Activated CD8-positive, alpha-beta memory T cell treated with anti-CD3 and anti-CD28 coated beads for 1 hour (primary cell): ENCODE measurements around the gene COL20A1.

Source experiments
- DNase-seq, 2 donors: peaks; one replicate each; pipeline ENCODE4 v3.0.0-alpha.2; 2020; ENCODE audit warnings: low read depth in 1 of 2; ENCODE audit errors: extremely low read depth in 1 of 2

COL20A1 gene

DNA sequence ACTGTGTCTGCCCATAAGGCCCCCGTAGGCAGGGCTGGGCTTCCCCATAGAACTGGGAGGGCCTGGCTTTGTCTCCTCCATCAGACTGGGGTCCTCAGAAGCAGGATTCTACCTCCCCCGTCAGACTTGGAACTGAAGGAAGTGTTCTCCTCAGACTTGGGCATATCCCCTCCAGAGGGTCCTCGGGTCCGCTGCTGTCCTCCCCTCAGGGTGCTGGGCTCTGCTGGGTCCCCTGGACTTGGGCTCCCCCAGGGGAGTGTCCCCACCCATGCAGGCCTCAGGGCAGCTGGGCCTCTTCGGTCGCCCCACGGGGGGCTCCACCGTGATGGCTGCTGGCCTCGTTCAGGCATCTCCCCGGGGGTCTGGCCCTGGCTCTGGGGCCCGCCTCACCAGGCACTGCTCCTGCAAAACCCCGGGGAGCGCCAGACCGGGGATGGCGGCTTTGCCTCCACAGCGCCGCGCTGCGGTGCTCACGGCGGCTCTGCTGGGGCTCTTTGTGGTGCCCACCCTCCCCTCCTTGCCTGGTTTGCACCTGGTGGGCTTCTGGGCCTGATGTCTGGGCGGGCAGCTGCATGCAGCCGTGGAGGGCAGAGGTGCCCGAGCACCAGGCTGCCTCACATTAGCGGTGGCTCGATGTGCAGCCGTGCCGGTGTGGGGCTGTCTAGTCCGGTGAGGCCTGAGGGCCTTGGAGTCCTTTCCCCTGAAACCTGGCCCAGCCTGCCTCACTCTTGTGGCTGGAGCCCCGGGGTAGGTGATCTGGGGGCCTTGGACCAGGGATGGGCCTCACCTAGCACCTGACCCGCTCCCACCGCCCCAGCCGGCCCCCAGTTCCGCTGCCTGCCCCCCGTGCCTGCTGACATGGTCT lies 13.9 kb downstream of the COL20A1 start:
- no peak for DNase-seq

DNA sequence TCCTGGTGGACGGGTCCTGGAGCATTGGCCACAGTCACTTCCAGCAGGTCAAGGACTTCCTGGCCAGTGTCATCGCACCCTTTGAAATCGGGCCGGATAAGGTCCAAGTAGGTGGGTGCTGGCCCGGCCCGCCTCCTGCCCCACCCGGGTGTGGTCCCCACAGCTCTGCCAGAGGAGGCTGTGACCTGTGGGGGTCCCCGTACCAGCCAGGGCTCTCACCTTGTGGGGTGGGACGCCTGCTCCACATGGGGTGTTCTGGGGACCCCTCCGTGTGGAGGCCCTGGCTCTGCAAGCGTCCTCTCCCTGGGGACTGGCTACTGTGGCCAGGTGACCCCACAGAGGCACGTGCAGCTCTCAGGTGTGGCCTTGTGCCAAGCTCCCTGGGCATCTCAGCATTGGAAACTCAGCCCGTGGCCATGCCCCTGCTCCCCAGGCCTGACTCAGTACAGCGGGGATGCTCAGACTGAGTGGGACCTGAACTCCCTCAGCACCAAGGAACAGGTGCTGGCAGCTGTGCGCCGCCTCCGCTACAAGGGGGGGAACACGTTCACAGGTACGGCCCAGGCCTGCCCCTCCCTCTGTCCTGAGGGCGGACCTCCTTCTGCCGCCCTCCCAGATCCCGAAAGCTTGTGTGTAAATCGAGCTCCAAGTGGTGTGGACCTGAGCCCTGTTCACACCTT lies 14.7 kb downstream of the COL20A1 start:
- DNase-seq: no peak

DNA sequence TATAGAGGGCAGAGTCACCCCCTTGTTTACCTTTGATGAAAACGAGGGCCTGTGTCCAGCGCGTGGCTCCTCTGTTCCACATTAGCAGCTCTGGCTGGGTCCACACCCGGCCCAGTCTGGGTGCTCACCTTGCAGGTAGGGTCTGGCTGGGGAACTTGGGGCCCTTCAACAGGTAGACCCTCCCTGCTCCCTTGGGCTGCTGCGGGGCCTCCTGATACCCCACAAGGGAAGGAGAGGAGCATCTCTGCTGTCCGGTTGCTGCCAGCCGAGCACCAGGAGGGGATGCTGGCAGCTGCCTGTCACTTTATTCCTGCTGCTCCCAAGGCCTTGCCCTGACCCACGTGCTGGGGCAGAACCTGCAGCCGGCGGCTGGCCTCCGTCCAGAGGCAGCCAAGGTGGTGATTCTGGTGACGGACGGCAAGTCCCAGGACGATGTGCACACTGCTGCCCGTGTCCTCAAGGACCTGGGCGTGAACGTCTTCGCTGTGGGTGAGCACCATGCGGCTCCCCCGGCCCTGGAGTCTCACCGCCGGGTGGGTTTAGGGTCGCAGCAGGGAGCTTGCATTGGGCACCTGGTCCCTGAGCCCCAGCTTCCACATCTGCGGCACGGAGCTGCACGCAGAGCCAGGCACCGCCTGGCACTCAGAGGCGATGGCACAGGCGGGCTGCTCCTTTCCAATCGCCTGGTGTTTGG lies 15.4 kb downstream of the COL20A1 start:
- DNase-seq: no peak

DNA sequence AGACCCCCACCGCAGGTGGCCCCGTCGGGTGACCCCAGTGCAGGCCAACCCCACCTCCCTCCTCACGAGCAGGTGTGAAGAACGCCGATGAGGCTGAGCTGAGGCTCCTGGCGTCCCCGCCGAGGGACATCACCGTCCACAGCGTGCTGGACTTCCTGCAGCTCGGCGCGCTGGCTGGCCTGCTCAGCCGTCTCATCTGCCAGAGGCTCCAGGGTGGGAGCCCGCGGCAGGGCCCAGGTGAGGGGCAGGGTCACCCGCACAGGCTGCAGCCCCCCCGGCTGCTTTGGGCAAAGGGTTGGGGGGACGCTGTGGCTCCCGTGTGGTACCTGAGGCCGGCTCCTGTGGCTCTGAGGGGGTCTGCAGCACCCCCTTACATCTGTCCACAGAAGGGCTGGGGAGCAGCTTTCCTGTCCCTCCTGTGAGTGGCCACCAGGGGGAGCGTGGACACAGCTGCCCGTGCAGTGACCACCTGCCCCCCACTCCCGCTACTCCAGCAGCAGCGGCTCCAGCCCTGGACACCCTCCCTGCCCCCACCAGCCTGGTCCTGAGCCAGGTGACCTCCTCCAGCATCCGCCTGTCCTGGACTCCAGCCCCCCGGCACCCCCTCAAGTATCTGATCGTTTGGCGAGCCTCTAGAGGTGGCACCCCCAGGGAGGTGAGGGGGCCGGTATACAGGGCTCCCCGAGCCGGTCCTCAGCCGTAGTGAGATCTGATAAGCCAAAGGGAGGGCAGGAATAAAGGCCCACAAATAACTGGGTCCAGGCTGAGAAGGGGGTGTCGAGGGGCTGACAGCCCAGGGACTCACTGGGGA lies 16.5 kb downstream of the COL20A1 start:
- DNase-seq: no peak

DNA sequence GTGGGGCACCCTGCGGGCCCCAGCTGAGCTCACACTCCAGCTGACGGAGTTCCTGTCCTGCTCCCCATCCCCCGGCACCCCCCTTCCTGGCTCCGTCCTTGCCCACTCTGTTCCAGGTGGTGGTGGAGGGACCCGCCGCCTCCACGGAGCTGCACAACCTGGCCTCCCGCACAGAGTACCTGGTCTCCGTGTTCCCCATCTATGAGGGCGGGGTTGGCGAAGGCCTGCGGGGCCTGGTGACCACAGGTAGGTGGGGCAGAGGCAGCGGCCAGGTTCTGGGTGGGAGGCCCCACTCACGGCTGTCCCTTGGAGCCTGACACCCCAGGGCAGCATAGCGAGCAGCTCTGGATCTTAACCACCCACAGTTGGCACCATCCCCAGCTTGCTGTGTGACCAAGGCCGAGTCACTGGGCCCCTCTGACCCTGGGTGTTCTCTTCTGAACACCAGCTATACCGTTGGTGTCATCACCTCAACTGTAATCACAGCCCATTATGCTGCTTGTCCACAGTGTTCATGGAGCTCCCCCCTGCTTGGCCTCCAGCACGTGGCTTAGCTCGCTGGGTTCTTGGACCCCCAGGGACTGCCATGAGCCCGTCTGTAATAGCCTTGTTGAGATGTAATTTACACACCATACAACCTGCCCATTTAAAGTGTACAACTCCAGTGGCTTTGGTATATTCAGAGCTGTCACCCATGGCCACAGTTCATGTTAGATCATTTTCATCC lies 17.4 kb downstream of the COL20A1 start:
- no peak for DNase-seq

DNA sequence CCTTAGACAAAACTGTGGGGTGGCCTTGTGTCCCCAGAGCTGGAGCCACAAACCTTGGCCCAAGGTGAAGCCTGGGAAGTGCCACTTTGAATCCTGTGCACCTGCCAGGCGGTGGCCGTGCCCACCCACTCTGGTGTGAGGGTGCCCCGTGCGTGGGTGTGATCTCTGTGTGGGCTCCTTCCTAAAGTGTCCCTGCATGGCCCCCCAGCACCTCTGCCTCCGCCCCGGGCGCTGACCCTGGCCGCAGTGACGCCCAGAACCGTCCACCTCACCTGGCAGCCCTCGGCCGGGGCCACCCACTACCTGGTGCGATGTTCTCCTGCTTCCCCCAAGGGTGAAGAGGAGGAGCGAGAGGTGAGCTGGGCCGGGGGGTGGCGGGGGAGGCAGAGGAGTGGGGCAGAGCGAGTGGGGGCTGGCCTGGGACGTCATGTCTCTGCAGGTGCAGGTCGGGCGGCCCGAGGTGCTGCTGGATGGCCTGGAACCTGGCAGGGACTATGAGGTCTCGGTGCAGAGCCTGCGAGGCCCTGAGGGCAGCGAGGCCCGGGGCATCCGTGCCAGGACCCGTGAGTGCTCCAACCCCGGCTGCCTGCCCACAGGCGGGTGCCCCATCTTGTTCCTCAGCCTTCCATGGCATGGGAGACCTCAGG lies 18.3 kb downstream of the COL20A1 start:
- DNase-seq: no peak

DNA sequence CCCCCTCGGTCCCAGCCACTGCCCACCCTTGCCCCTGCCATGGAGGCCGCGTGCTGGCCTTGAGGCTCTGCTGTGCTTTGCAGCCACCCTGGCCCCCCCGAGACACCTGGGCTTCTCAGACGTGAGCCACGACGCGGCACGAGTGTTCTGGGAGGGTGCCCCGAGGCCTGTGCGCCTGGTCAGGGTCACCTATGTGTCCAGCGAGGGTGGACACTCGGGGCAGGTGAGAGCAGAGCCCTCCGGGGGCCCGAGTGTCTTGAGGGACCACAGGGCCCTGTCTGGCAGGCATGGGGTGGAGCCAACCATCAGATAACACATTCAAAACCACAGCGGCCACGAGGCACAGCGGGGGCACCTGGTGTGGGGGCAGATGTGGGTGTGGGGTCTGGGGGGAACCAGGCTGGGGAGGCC lies 18.9 kb downstream of the COL20A1 start:
- DNase-seq: no peak

DNA sequence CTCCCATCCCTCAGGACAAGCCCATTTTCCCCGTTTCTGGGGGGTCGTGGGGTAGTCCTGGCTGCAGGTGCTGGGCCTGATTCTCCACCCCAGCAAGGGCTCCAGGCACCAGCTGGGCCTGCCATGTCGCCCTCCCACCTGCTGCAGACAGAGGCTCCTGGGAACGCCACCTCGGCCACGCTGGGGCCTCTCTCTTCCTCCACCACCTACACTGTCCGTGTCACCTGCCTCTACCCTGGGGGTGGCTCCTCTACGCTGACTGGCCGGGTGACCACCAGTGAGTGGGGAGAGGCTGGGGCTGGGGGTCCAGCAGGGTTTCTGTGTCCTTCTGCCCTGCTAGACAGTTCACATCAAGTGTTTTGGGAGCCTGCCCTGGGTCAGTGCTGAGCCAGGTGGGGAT lies 19.3 kb downstream of the COL20A1 start:
- no peak for DNase-seq

DNA sequence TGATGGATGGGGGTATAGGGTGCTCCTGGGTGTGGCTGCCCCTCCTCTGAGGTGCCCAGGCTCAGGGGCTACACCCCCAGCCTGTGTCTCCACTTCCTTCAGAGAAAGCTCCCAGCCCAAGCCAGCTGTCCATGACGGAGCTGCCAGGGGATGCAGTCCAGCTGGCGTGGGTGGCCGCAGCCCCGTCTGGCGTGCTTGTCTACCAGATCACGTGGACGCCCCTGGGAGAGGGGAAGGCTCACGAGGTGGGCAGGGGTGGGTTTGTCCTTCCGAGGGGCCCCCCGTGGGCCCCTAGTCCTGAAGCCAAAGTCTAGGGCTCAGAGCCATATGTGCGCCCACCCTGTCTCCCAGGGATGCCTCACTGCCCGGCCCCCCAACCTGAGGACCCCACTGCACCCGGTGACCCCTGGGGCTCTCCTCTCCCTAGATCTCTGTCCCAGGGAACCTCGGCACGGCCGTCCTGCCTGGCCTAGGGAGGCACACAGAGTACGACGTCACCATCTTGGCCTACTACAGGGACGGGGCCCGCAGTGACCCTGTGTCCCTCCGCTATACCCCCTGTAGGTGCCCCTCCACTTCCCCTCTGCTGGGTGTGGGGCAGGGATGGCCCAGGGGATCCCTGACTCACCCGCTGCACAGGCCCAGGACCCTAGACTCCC lies 19.8 kb downstream of the COL20A1 start:
- no peak for DNase-seq

DNA sequence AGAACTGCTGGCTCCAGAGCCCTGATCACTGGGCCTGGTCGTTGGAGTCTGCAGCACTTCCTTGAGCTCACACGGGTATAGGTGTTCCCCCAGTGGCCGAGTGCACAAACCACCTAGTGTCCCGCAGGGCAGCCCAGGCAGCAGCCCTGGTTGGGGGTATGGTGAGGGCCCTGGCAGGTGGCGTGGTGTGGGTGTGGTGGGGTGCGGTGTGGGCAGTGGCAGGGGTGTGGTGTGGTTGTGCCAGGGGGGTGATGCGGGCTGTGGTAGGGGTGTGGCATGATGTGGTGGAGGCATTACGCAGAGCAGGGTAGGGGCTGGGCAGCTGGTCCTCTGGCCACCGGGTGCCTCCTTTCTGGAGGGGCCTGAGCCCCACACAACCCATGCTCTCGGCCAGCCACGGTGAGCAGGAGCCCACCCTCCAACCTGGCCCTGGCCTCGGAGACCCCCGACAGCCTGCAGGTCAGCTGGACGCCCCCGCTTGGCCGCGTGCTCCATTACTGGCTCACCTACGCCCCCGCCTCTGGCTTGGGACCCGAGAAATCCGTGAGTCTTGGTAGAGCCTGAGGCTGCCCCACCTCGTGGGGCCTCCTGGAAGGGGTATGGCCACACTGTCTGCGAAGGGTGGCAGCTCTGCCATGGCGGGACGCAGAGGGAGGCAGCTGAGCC lies 20.5 kb downstream of the COL20A1 start:
- no peak for DNase-seq

DNA sequence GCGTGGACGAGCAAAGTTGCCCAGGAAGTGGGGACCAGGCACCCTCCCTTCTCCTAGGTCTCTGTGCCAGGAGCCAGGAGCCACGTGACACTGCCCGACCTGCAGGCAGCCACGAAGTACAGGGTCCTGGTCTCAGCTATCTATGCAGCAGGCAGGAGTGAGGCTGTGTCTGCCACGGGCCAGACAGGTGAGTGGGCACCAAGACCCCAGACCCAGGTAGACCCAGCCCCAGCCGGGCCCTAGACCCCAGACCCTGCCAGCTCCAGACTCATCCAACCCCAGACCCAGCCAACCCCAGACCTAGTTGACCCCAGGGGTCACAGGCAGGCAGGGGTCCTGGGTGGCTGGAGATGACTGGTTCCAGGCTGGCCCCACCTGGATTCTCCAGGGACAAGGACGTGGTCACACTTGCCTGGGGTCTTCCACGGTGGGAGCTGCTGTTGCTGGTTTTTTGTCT lies 21.1 kb downstream of the COL20A1 start:
- no peak for DNase-seq

DNA sequence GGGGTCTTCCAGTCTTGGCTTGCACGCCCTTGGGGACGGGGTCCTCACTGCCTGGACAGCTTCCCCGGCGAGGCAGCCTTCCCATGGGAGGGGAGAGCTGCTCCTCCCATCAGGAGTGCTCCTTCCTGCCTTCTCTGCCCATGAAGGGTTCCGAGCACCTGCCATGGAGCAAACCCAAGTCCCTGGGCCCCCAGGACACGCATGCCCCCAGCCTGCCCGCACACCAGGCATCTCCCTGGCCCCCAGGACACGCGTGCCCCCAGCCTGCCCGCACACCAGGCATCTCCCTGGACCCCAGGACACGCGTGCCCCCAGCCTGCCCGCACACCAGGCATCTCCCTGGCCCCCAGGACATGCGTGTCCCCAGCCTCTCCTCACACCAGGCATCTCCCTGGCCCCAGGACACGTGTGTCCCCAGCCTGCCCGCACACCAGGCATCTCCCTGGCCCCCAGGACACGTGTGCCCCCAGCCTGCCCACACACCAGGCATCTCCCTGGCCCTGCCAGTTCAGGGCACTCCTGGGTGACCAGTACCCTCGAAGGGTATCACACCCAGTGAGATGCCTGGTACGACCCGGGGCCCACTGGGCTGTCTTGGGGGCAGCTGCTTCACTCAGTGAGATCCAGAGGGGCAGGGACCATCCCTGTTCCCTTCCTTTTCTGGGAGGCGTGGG lies 21.7 kb downstream of the COL20A1 start:
- DNase-seq: no peak

DNA sequence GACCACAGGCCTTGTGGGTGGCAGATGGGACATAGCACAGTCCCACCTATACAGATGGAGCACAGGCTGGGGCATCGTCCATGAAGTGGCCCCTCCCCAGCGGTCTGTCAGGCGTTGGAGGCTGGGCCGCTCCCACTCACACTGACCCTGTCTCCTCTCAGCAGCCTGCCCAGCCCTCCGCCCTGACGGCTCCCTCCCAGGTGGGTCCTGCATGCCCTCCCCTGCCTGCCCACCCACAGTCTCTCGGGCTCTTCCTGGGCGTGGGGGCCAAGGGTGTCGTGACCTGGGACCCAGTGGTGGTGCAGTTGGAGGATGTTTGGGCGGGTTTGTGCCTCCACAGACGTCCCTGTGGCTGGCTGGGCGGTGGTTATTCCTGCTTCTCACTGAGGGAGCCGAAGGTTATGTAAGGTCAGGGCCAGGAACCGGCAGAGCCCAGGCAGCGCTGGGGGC lies 22.3 kb downstream of the COL20A1 start:
- no peak for DNase-seq

DNA sequence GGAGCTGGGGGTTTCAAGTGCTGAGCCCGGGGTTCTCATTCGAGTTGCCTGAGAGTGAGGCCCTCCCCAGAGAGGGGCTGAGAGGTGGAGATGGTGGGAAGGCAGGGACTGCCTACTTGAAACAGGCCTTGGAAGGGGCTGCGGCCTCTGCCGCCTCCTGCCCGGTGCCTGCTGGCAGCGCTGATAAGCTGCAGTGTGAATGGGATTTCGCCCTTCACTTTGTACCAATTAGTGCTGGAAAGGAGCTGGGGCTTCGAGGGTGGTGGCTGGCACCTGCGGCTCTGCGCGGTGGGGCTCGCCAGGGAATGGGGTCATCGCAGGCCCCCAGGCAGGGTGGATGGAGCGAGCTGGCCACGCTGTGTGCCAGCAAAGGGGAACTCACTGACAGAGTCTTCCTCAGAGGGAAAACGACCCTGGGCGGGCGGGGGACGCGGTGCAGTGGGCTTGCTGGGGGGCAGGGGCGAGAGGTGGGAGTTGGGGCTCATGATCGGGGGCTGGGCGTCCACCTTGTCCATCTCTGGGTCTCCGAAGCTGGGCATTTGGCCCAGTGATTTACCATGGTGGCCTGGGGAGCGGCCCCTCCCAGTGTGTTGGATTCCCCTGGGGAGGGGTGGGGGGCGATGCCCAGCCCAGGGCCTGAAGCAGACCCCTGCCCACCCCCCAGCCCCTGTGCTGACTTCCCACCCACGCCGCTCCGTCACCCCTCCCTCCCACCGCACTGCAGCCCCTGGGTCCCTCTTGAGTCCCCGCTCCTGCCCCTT lies 22.9 kb downstream of the COL20A1 start:
- DNase-seq: no peak

DNA sequence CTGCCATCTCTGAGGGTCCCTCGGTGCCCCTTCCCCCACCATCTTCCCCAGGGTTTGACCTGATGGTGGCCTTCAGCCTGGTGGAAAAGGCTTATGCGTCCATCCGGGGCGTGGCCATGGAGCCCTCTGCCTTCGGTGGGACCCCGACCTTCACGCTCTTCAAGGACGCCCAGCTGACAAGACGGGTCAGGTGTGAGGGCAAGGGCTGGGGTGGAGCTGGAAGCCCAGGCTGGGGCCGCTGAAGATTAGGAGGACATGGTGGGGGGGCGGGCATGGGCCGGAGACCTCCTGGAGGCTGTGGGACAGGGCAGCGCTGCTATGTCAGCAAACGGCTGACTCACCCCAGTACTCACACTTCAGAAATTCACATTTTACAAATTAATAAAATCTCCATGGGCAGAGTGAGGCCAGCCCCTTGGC lies 23.5 kb downstream of the COL20A1 start:
- no peak for DNase-seq

DNA sequence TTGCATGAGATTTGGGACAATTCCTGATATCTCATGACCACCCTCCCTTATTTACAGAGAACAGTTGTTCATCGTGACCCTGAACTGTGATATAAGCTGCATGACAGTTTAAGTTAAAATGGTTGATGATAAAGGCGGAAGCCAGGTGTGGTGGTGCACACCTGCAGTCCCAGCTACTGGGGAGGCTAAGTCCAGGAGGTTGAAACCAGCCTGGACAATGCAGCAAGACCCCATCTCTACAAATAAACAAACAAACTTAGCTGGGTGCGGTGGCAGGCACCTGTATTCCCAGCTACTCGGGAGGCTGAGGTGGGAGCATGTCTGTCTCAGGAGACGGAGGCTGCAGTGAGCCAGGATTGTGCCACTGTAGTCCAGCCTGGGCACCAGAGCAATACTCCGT lies 24.1 kb downstream of the COL20A1 start:
- DNase-seq: no peak

DNA sequence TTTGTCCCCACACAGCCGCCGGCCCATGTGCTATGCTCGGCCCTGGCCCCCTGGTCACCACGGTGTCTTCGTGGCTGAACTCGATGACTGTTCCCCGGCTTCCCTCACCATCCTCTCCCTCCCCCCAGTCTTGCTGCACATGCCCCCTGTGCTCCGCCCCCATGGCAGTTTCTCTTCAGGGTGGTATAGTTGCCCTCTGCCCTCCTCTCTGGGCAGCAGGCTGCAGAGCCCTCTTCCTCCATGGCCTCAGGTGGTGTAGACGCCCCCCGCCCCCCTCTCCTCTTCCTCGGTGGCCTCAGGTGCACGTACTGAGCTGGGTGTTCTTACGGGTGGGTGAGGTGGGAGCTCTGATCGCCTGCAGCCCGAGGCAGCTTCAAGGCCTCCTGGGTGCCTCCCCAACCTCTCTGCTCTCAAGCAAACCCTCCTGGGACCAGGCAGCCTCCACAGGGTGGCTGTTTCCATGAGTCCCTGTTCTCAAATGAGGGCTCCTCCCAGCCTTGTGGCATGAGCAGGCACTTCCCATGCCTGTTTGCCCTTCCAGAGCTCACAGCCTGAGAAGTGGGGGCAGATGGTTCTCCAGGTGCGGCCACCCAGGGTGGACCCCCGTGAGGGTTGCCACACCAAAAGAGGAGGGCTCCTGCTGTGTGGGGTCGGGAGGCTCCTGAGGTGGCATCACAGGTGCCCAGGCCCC lies 24.8 kb downstream of the COL20A1 start:
- no peak for DNase-seq
